ENCODE measurements around the gene NUPR1.
"Not testable (repeated sequence)": the region's sequence is repeated elsewhere in the genome, so short reads cannot be mapped to it uniquely, and the experiment has no call there.

NUPR1 gene

GRCh38 chr16:28497861-28498599 lies 40.7 kb downstream of the NUPR1 start:
- DNase-seq = no peak

- DNase-seq = no peak
Measured at GRCh38 chr16:28497386-28497785, 41.4 kb downstream of the NUPR1 start.

GRCh38 chr16:28496844-28497243 lies 41.9 kb downstream of the NUPR1 start:
- DNase-seq = no peak

- DNase-seq = no peak
Measured at GRCh38 chr16:28495795-28496749, 42.7 kb downstream of the NUPR1 start.

GRCh38 chr16:28495098-28495793 lies 43.5 kb downstream of the NUPR1 start:
- no peak for DNase-seq

- no peak for DNase-seq
Measured at GRCh38 chr16:28494121-28494851, 44.5 kb downstream of the NUPR1 start, which contains the start of gene APOBR. Gene APOBR, plus strand, starts transcription at chr16:28494643. Its CDS starts 39 bp downstream, at chr16:28494682.

GRCh38 chr16:28492511-28492910 lies 46.3 kb downstream of the NUPR1 start:
- DNase-seq = no peak

- DNase-seq = peak; percentile 98
Measured at GRCh38 chr16:28491970-28492474, 46.8 kb downstream of the NUPR1 start, which contains the start of gene CLN3. Gene CLN3, minus strand, starts transcription at chr16:28492074. Its CDS starts 315 bp downstream, at chr16:28491759.

- peak; percentile 62 for DNase-seq
Measured at GRCh38 chr16:28491230-28491969, 47.4 kb downstream of the NUPR1 start.

GRCh38 chr16:28486266-28486665 lies 52.5 kb downstream of the NUPR1 start:
- DNase-seq = no peak

- DNase-seq = not testable (repeated sequence)
Measured at GRCh38 chr16:28483361-28483760, 55.4 kb downstream of the NUPR1 start.
